ENCODE measurements around the gene PPP2R3A. TPM values are rescaled to one million over a fixed set of nuclear protein-coding genes. Genes with fewer than 3 reads are reported as not detected.

PPP2R3A gene
- total RNA-seq, 6 donors from 2014 or later = 5.5 to 35.6 (median 11.0) TPM

- Histone ChIP-seq H3K36me3 (no peaks in the 10 kb centered on the region), H3K9me3 (no peaks in the 10 kb centered on the region), H3K4me1 (no peaks in the 10 kb centered on the region), H3K27ac (no peak overlapping the region), H3K27me3 (no peaks in the 10 kb centered on the region), H3K4me3 (no peak overlapping the region)
- 85 to 86% methylated on average over 2 of the region's 2 CpGs for WGBS, 2 donors
- ATAC-seq (ENCODE audit: low FRiP score in 2 of 2) (no peak), DNase-seq (no peak)
- TF ChIP-seq POLR2A (IDR thresholded peaks at IDR 0.05) (no peak), EP300 (IDR thresholded peaks at IDR 0.05) (no peak), CTCF (IDR thresholded peaks at IDR 0.05) (no peak), POLR2AphosphoS5 (IDR thresholded peaks at IDR 0.05) (no peak)
Observed at GRCh38 chr3:135950941-135951340, 14.6 kb upstream of the PPP2R3A start.

GRCh38 chr3:135964160-135964955 lies 1.2 kb upstream of the PPP2R3A start:
- TF ChIP-seq EP300 (IDR thresholded peaks at IDR 0.05) (no peak), CTCF (IDR thresholded peaks at IDR 0.05) (no peak), POLR2A (IDR thresholded peaks at IDR 0.05) (no peak), POLR2AphosphoS5 (IDR thresholded peaks at IDR 0.05) (no peak)
- Histone ChIP-seq H3K4me3 (no peak overlapping the region), H3K27ac (no peak overlapping the region), H3K9me3 (peaks cover 0 to 8% (median 0%) of the 10 kb centered on the region in 4 donors), H3K4me1 (peaks cover 5 to 28% (median 14%) of the 10 kb centered on the region in 4 donors), H3K36me3 (no peaks in the 10 kb centered on the region), H3K27me3 (no peaks in the 10 kb centered on the region)
- no peak for DNase-seq
- 92 to 97% methylated on average over 1 of the region's 1 CpG for WGBS, 2 donors
- ATAC-seq (ENCODE audit: low FRiP score in 2 of 2) = no peak

- Histone ChIP-seq H3K4me3 (peak overlapping the region; percentile 19 to 81 (median 78)), H3K27ac (peak overlapping the region; percentile 55 to 91 (median 86)), H3K27me3 (no peaks in the 10 kb centered on the region), H3K36me3 (no peaks in the 10 kb centered on the region), H3K4me1 (peaks cover 5 to 28% (median 14%) of the 10 kb centered on the region in 4 donors), H3K9me3 (peaks cover 0 to 8% (median 0%) of the 10 kb centered on the region in 4 donors)
- no peak for TF ChIP-seq EP300 (IDR thresholded peaks at IDR 0.05)
- TF ChIP-seq POLR2A (IDR thresholded peaks at IDR 0.05) = no peak
- no peak for TF ChIP-seq CTCF (IDR thresholded peaks at IDR 0.05)
- no peak for TF ChIP-seq POLR2AphosphoS5 (IDR thresholded peaks at IDR 0.05)
- peak; percentile 23 to 36 for ATAC-seq (ENCODE audit: low FRiP score in 2 of 2)
- WGBS, 2 donors = 10 to 18% methylated on average over 15 to 16 of the region's 16 CpGs
- DNase-seq = no peak
Observed at GRCh38 chr3:135965129-135965505, 411 bp upstream of the PPP2R3A start.

GRCh38 chr3:135966271-135966961 lies 888 bp downstream of the PPP2R3A start:
- peak overlapping the region; percentile 85 to 92 (median 90) for H3K27ac ChIP-seq
- peak in 1 of 2 donors; percentile 90 for DNase-seq
- H3K27me3 ChIP-seq = no peaks in the 10 kb centered on the region
- peak in 1 of 2 donors; percentile 22 for ATAC-seq (ENCODE audit: low FRiP score in 2 of 2)
- no peak for TF ChIP-seq POLR2A (IDR thresholded peaks at IDR 0.05)
- no peak for TF ChIP-seq POLR2AphosphoS5 (IDR thresholded peaks at IDR 0.05)
- no peak for TF ChIP-seq CTCF (IDR thresholded peaks at IDR 0.05)
- no peak for TF ChIP-seq EP300 (IDR thresholded peaks at IDR 0.05)
- WGBS, 2 donors = 5 to 26% methylated on average over 6 to 38 of the region's 38 CpGs
- peaks cover 5 to 28% (median 14%) of the 10 kb centered on the region in 4 donors for H3K4me1 ChIP-seq
- H3K9me3 ChIP-seq = no peaks in the 10 kb centered on the region
- no peaks in the 10 kb centered on the region for H3K36me3 ChIP-seq
- H3K4me3 ChIP-seq = peak overlapping the region; percentile 74 to 81 (median 80)
